Coronary artery (tissue), 2 donors: Measurements from ENCODE around the gene UFSP1.
A peak's percentile ranks its signal among the peaks of the same experiment; 100 is the strongest.

ENCODE experiments used
- DNase-seq: peaks from one replicate; pipeline ENCODE4 v3.0.0-alpha.2; 2017; ENCODE audit warnings: low spot score
- H3K27ac ChIP-seq, 2 donors: fragments of 200-600 bp; sonication (generic); one replicate each; pipeline ENCODE4 v1.5.1; 2016 to 2019
- H3K4me3 ChIP-seq: fragments of 200-600 bp; sonication (generic); 2 replicates; pipeline ENCODE4 v1.5.1; 2016; ENCODE audit warnings: mild to moderate bottlenecking, moderate library complexity
- TF ChIP-seq, protein P1 (sequence below): fragments of 200-600 bp; sonication (generic); IDR thresholded peaks from one replicate; pipeline ENCODE4 v1.5.1; 2019; ENCODE audit warnings: antibody characterized with exemption

UFSP1 gene

DNA sequence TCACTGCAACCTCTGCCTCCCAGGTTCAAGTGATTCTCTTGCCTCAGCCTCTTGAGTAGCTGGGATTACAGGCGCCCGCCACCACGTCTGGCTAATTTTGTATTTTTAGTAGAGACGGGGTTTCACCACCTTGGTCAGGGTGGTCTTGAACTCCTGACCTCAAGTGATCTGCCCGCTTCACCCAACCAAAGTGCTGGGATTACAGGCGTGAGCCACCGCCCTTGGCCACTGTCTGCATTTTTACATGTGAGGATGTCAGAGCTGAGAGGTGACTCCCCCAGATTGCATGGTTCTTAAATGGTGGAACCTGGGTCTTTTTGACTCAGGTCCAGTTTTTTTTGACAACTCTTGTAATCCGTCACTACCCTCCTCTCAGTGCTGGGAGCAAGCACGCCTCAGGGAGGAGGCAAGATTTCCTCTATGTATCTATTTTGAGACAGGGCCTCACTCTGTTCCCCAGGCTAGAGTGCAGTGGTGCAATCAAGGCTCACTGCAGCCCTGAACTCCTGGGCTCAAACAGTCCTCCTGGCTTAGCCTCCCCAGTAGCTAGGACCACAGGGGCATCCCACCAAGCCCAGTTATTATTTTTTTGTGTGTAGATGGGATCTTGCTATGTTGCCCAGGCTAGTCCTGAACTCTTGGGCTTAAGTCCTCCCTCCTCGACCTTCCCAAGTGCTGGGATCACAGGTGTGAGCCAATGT is 15.8 kb downstream of the UFSP1 start:
- TF ChIP-seq, protein P1, sequence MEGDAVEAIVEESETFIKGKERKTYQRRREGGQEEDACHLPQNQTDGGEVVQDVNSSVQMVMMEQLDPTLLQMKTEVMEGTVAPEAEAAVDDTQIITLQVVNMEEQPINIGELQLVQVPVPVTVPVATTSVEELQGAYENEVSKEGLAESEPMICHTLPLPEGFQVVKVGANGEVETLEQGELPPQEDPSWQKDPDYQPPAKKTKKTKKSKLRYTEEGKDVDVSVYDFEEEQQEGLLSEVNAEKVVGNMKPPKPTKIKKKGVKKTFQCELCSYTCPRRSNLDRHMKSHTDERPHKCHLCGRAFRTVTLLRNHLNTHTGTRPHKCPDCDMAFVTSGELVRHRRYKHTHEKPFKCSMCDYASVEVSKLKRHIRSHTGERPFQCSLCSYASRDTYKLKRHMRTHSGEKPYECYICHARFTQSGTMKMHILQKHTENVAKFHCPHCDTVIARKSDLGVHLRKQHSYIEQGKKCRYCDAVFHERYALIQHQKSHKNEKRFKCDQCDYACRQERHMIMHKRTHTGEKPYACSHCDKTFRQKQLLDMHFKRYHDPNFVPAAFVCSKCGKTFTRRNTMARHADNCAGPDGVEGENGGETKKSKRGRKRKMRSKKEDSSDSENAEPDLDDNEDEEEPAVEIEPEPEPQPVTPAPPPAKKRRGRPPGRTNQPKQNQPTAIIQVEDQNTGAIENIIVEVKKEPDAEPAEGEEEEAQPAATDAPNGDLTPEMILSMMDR, result no peak
- DNase-seq, result peak; percentile 59
- H3K4me3 ChIP-seq, result peak overlapping the region; percentile 93
- peak overlapping the region; percentile 88 to 99 for H3K27ac ChIP-seq

DNA sequence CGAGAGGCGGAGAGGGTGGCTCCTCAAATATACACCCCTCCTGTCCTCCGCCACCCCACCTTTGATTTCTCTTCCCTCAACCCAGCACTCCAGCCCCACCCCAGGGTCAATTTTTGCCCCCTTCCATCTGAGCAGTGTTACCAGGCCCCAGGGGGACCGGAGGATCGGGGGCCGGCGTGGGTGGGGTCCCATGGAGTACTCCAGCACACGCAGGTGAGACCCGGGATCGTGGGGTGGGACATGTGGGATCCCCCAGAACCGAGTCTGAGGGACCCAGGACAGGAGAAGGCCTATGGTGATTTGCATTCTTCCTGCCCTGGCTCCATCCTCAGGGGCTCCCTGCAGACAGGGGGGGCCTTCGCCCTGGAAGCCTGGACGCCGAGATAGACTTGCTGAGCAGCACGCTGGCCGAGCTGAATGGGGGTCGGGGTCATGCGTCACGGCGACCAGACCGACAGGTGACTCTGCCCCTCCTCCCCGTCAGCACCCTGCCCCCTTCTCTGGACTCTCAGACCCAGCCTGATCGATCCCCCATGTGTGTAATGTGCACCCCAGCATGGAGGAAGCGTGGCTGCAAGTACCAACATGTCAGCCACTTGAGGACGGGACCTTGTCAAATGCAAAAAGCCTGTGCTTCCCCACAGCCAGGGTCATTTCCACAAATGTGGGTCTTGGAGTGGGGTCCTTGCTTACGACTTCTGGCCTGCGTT is 21.6 kb downstream of the UFSP1 start:
- no peak for DNase-seq
- Histone ChIP-seq H3K4me3 (peak overlapping the region; percentile 85), H3K27ac (peak overlapping the region; percentile 95 to 98)
- TF ChIP-seq, protein P1, result no peak

- TF ChIP-seq, protein P1, result no peak
- Histone ChIP-seq H3K27ac (peak within 1 kb of the TSS; percentile 95 to 98), H3K4me3 (peak within 1 kb of the TSS; percentile 85)
- peak; percentile 95 for DNase-seq
Observed at GRCh38 chr7:100867040-100867775, 22.3 kb downstream of the UFSP1 start, which contains the start of gene TRIP6. TRIP6 (plus strand) TSS chr7:100867387; CDS start chr7:100867498, 111 bp downstream.

GRCh38 chr7:100866729-100867039 is 22.8 kb downstream of the UFSP1 start:
- Histone ChIP-seq H3K4me3 (peak overlapping the region; percentile 85), H3K27ac (peak overlapping the region; percentile 95 to 98)
- TF ChIP-seq, protein P1, result no peak
- DNase-seq, result no peak

GRCh38 chr7:100865938-100866728 is 23.4 kb downstream of the UFSP1 start:
- TF ChIP-seq, protein P1, result no peak
- H3K4me3 ChIP-seq, result peak overlapping the region; percentile 85
- peak overlapping the region; percentile 95 to 98 for H3K27ac ChIP-seq
- DNase-seq, result no peak

DNA sequence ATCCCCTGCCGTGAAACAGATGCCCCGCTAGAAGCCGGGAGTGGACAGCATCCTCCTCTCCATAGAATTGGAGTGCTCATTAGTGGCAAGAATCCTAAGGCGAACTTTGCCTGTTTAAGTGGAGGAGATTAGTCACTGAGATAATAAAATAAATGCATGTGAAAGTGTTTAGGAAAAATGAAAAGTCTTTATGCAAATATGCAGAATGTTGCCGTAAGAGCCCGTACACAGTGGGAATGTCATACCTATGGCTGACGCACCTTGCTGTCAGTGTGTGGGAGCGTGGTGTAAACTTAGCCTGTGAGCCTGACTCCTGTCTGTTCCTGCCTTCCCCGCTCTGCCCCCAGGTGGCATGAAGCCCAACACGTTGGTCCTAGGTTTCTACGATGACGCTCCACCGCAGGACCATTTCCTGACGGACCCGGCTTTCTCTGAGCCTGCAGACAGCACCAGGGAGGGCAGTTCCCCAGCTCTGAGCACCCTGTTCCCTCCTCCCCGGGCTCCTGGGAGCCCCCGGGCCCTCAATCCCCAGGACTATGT is 24.1 kb downstream of the UFSP1 start:
- TF ChIP-seq, protein P1, result no peak
- peak overlapping the region; percentile 95 to 98 for H3K27ac ChIP-seq

More for the DNA sequence above, 24.1 kb downstream of the UFSP1 start:
- DNase-seq, result no peak
- peak overlapping the region; percentile 85 for H3K4me3 ChIP-seq
